ENCODE results near the gene LRCOL1.

The LRCOL1 gene

GRCh38 chr12:132572106-132572505 lies 38.3 kb downstream of the LRCOL1 start:
- no peak for TF ChIP-seq CTCF (IDR thresholded peaks at IDR 0.05; ENCODE audit: low read depth, low read length, missing control alignments)
- H3K4me3 ChIP-seq (ENCODE audit: low read depth, low read length): no peak overlapping the region
- no peak for DNase-seq (ENCODE audit: low read depth)
- in situ Hi-C loops (cut with HindIII; ENCODE audit: low sequenced_read_pairs): no loop called here

- DNase-seq (ENCODE audit: low read depth): no peak
- TF ChIP-seq CTCF (IDR thresholded peaks at IDR 0.05; ENCODE audit: low read depth, low read length, missing control alignments): no peak
- in situ Hi-C loops (cut with HindIII; ENCODE audit: low sequenced_read_pairs): no loop called here
- no peak overlapping the region for H3K4me3 ChIP-seq (ENCODE audit: low read depth, low read length)
These were observed 38.8 kb downstream of the LRCOL1 start for GRCh38 chr12:132571598-132571997.

GRCh38 chr12:132571051-132571450 lies 39.3 kb downstream of the LRCOL1 start:
- TF ChIP-seq CTCF (IDR thresholded peaks at IDR 0.05; ENCODE audit: low read depth, low read length, missing control alignments): no peak
- no peak overlapping the region for H3K4me3 ChIP-seq (ENCODE audit: low read depth, low read length)
- no peak for DNase-seq (ENCODE audit: low read depth)

GRCh38 chr12:132570635-132571034 lies 39.7 kb downstream of the LRCOL1 start:
- in situ Hi-C loops (cut with HindIII; ENCODE audit: low sequenced_read_pairs): no loop called here
- TF ChIP-seq CTCF (IDR thresholded peaks at IDR 0.05; ENCODE audit: low read depth, low read length, missing control alignments): no peak
- H3K4me3 ChIP-seq (ENCODE audit: low read depth, low read length): no peak overlapping the region
- no peak for DNase-seq (ENCODE audit: low read depth)

More at GRCh38 chr12:132571051-132571450, 39.3 kb downstream of the LRCOL1 start:
- in situ Hi-C loops (cut with HindIII; ENCODE audit: low sequenced_read_pairs): no loop called here

GRCh38 chr12:132569856-132570480 lies 40.4 kb downstream of the LRCOL1 start:
- DNase-seq (ENCODE audit: low read depth): no peak
- in situ Hi-C loops (cut with HindIII; ENCODE audit: low sequenced_read_pairs): no loop called here
- TF ChIP-seq CTCF (IDR thresholded peaks at IDR 0.05; ENCODE audit: low read depth, low read length, missing control alignments): no peak
- no peak overlapping the region for H3K4me3 ChIP-seq (ENCODE audit: low read depth, low read length)

- no peak overlapping the region for H3K4me3 ChIP-seq (ENCODE audit: low read depth, low read length)
- in situ Hi-C loops (cut with HindIII; ENCODE audit: low sequenced_read_pairs): no loop called here
- DNase-seq (ENCODE audit: low read depth): no peak
- no peak for TF ChIP-seq CTCF (IDR thresholded peaks at IDR 0.05; ENCODE audit: low read depth, low read length, missing control alignments)
These were observed 41.4 kb downstream of the LRCOL1 start for GRCh38 chr12:132568826-132569480.
